B cell (primary cell): ENCODE results near the gene AIRE. TPM values are rescaled to one million over a fixed set of nuclear protein-coding genes. Genes with fewer than 3 reads are reported as not detected.

ENCODE experiments used
- ATAC-seq: fragments of 200-7000 bp; cut with Tn5 transposase; one replicate; pipeline ENCODE4 v1.10.0; 2021; ENCODE audit warnings: low read depth, mild to moderate bottlenecking, moderate number of reproducible peaks, moderate library complexity
- CTCF ChIA-PET: fragments of 350-600 bp; sonication (Branson Sonifier 250); formaldehyde crosslinking; loops from one replicate; lab custom pipeline; 2021; ENCODE audit warnings: antibody characterized with exemption, inconsistent platforms; lab: Charles Lee
- POLR2A ChIA-PET: fragments of 350-600 bp; sonication (Branson Sonifier 250); formaldehyde crosslinking; loops from one replicate; lab custom pipeline; 2021; ENCODE audit warnings: antibody characterized with exemption; lab: Charles Lee
- DNase-seq: peaks from one replicate; pipeline ENCODE4 v3.0.0; 2013
- H2AFZ ChIP-seq: 2 replicates; pipeline ENCODE4 v1.6.1; 2012; ENCODE audit warnings: mild to moderate bottlenecking, low read depth, low read length; ENCODE audit not compliant: insufficient read depth, poor library complexity, severe bottlenecking
- H3K27ac ChIP-seq, 2 donors: 1 replicate in 1 of 2; 2 replicates in 1 of 2; pipeline ENCODE4 v1.5.1; 2012 to 2013; ENCODE audit warnings: low read length in 2 of 2, mild to moderate bottlenecking in 2 of 2, moderate library complexity in 1 of 2
- H3K27me3 ChIP-seq, 4 experiments: fragments of 200-600 bp in 1 of 4; sonication (generic) in 1 of 4; replicated peaks in 1 of 4; 1 replicate in 2 of 4; 2 replicates in 2 of 4; pipeline versions ENCODE4 v1.6.1 to v1.7.0; 2013 to 2016; ENCODE audit warnings: low read length in 3 of 4, mild to moderate bottlenecking in 2 of 4, mixed read lengths in 1 of 4, moderate library complexity in 1 of 4; ENCODE audit not compliant: insufficient read depth in 4 of 4, control insufficient read depth in 3 of 4; ENCODE audit errors: control extremely low read depth in 1 of 4
- H3K36me3 ChIP-seq, 2 experiments: replicated peaks in 1 of 2; 1 replicate in 1 of 2; 2 replicates in 1 of 2; pipeline versions ENCODE4 v1.6.1 to v1.7.1; 2013; ENCODE audit warnings: low read length in 1 of 2; ENCODE audit not compliant: insufficient read depth in 2 of 2, control insufficient read depth in 1 of 2; ENCODE audit errors: control extremely low read depth in 1 of 2, extremely low read depth in 1 of 2
- H3K4me1 ChIP-seq, 2 donors: fragments of 200-600 bp in 1 of 2; sonication (generic) in 1 of 2; 1 replicate in 1 of 2; 2 replicates in 1 of 2; pipeline versions ENCODE4 v1.5.1 to v1.6.1; 2013 to 2017; ENCODE audit warnings: low read length in 2 of 2; ENCODE audit not compliant: control insufficient read depth in 2 of 2, insufficient read depth in 2 of 2
- H3K4me2 ChIP-seq: replicated peaks from 2 replicates; pipeline ENCODE3; 2012; ENCODE audit warnings: mild to moderate bottlenecking, low read depth, low read length; ENCODE audit not compliant: poor library complexity, severe bottlenecking
- H3K4me3 ChIP-seq, 5 experiments: fragments of 200-600 bp in 1 of 5; sonication (generic) in 1 of 5; 1 replicate in 3 of 5; 2 replicates in 2 of 5; pipeline versions ENCODE4 v1.5.1 to v1.7.0; 2011 to 2016; ENCODE audit warnings: low read length in 4 of 5, mild to moderate bottlenecking in 4 of 5, low read depth in 2 of 5, control low read depth in 1 of 5, moderate library complexity in 1 of 5; ENCODE audit not compliant: insufficient read depth in 1 of 5; ENCODE audit errors: control extremely low read depth in 1 of 5, extremely low read depth in 1 of 5
- H3K79me2 ChIP-seq: fragments of 200-600 bp; sonication (generic); one replicate; pipeline ENCODE4 v1.6.0; 2016; ENCODE audit warnings: low read length; ENCODE audit not compliant: control insufficient read depth, insufficient read depth
- H3K9ac ChIP-seq: fragments of 200-600 bp; sonication (generic); 2 replicates; pipeline ENCODE4 v1.6.1; 2017; ENCODE audit warnings: mild to moderate bottlenecking, low read length, moderate library complexity
- H3K9me3 ChIP-seq, 3 donors: one replicate each; pipeline versions ENCODE4 v1.6.1 to v1.7.1; 2013; ENCODE audit warnings: low read length in 2 of 3; ENCODE audit not compliant: control insufficient read depth in 2 of 3, insufficient read depth in 1 of 3; ENCODE audit errors: control extremely low read depth in 1 of 3
- H4K20me1 ChIP-seq: 2 replicates; pipeline ENCODE4 v1.6.0; 2012; ENCODE audit warnings: mild to moderate bottlenecking, low read length; ENCODE audit not compliant: insufficient read depth, control insufficient read depth, poor library complexity, severe bottlenecking
- H3K27ac Mint-ChIP-seq: one replicate; pipeline ENCODE4 v1.8.0; 2021; ENCODE audit warnings: mixed read lengths
- H3K27me3 Mint-ChIP-seq: one replicate; pipeline ENCODE4 v1.8.0; 2021; ENCODE audit warnings: mixed read lengths
- H3K4me1 Mint-ChIP-seq: one replicate; pipeline ENCODE4 v1.8.0; 2021; ENCODE audit warnings: mixed read lengths
- H3K4me3 Mint-ChIP-seq: one replicate; pipeline ENCODE4 v1.8.0; 2021; ENCODE audit warnings: mixed read lengths
- H3K9me3 Mint-ChIP-seq: one replicate; pipeline ENCODE4 v1.8.0; 2022; ENCODE audit warnings: mixed read lengths; ENCODE audit not compliant: insufficient read depth
- CTCF ChIP-seq: fragments of 200-600 bp; IDR thresholded peaks from one replicate; pipeline ENCODE4 v1.8.0; 2022; ENCODE audit warnings: antibody characterized with exemption, mild to moderate bottlenecking
- EZH2 ChIP-seq: IDR thresholded peaks from 2 replicates; pipeline ENCODE4 v1.6.1; 2012; ENCODE audit warnings: borderline replicate concordance, low read depth, mild to moderate bottlenecking, moderate library complexity, low read length; ENCODE audit not compliant: insufficient read depth, poor library complexity, severe bottlenecking
- WGBS: methylation state at CpG from one replicate; pipeline ENCODE4 v1.1.5; 2013; ENCODE audit warnings: missing lambda C conversion rate; ENCODE audit not compliant: insufficient coverage; 5-methylcytosine and 5-hydroxymethylcytosine counted together
- intact Hi-C: fragments of 100-400 bp; cut with micrococcal nuclease; formaldehyde crosslinking; loops from one replicate; pipeline ENCODE4 v1.10.0; 2022
- polyA plus RNA-seq: library from polyadenylated mRNA; depleted of rRNA; stranded (reverse); fragments of >200 nt; gene quantifications from 2 replicates; pipeline ENCODE4 v1.2.3, GENCODE V29; 2012
- total RNA-seq, 2 donors: library from RNA; stranded (reverse); fragments of 120-200 nt in 1 of 2; gene quantifications; 1 replicate in 1 of 2; 2 replicates in 1 of 2; pipeline versions ENCODE4 v1.2.3 to v1.2.4, GENCODE V29; 2013 to 2022

AIRE gene
- total and polyA plus RNA-seq, 2 donors (not counting 1 experiment from before 2014, with no cell fraction given): 0.37 TPM; not detected in 1

DNA sequence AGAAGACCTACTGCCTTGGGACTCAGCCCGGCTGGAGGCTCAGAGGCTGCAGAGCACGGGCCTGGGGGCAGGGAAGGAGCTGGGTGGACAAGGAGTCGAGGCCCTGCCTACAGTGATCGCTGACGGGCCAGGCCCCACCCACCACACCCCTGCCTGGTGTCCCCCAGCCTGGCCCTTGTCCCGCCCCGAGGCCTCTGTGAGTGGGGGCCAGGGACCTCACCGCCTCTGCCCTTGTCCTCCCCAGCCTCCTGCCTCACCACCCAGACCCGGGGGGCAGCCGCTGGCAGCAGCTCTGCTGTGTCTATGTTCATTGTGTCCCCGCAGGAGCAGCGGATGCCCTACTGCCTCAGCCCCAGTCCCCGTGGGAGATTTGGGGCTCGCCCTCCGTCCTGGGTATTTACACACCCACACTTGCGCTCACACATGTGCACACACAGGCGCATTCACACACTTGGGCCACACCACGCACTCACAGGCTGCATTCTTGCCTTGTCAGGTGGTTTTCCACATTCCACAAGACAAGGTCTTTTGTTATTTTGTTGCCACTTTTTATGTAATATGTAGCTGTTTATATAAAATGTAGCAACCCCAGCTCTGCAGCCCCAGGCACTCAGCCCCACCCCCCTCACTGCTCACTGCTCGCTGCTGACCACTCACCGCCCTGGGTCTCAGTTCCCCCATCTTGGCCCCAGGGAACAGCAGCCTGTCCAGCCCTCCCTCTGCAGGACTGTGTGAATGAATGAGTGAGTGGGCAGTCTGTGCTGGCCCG is 21.4 kb downstream of the AIRE start:
- intact Hi-C loops: loop anchor here (10.0 kb wide), 1 partner anchor 292 kb away; the partner anchor contains the start of gene TRAPPC10
- Mint-ChIP-seq H3K27ac (peak overlapping the region; percentile 56), H3K4me1 (peaks cover 26% of the 10 kb centered on the region), H3K4me3 (no peak overlapping the region), H3K27me3 (no peaks in the 10 kb centered on the region), H3K9me3 (no peaks in the 10 kb centered on the region)
- Histone ChIP-seq H3K36me3 (peaks cover 4 to 53% of the 10 kb centered on the region in 2 experiments), H3K4me1 (peaks cover 20 to 31% of the 10 kb centered on the region in 2 donors), H3K4me3 (no peak overlapping the region), H3K4me2 (no peak overlapping the region), H3K79me2 (peaks cover 86% of the 10 kb centered on the region), H3K27ac (no peak overlapping the region), H3K9ac (no peak overlapping the region), H4K20me1 (peaks cover 92% of the 10 kb centered on the region), H3K9me3 (no peaks in the 10 kb centered on the region), H2AFZ (no peak overlapping the region), H3K27me3 (no peaks in the 10 kb centered on the region)
- ATAC-seq (no peak), DNase-seq (no peak)
- WGBS: 97% methylated on average over 17 of the region's 21 CpGs
- ChIA-PET POLR2A (no interaction called here), CTCF (no interaction called here)
- TF ChIP-seq CTCF (no peak), EZH2 (no peak)
